H1 (cell line): Measurements from ENCODE around the gene UTRN. TPM values are rescaled to one million over a fixed set of nuclear protein-coding genes. Genes with fewer than 3 reads are reported as not detected.
A peak's percentile ranks its signal among the peaks of the same experiment; 100 is the strongest.

ENCODE experiments used
- CTCF ChIA-PET: fragments of 300-600 bp; sonication (Branson Sonifier 250); formaldehyde crosslinking; loops from one replicate; lab custom pipeline; 2021; ENCODE audit not compliant: partially characterized antibody; lab: Charles Lee
- POLR2A ChIA-PET: fragments of 300-600 bp; sonication (Branson Sonifier 250); formaldehyde crosslinking; loops from one replicate; lab custom pipeline; 2021; ENCODE audit warnings: inconsistent platforms; ENCODE audit not compliant: partially characterized antibody; lab: Charles Lee
- DNase-seq, 2 experiments: peaks; one replicate each; pipeline versions ENCODE4 v3.0.0 to v3.0.0-alpha.2; 2010 to 2022; ENCODE audit warnings: low spot score in 2 of 2, low read depth in 1 of 2, mixed read lengths in 1 of 2
- FAIRE-seq: peaks from 2 replicates; lab custom pipeline; 2011; peaks lifted over from hg19 to GRCh38; lab: Jason Lieb, UNC
- H2AFZ ChIP-seq: 2 replicates; pipeline ENCODE4 v1.8.1; 2012; ENCODE audit warnings: low read length, inconsistent platforms
- H2AK5ac ChIP-seq: 2 replicates; pipeline ENCODE4 v1.6.1; 2013; ENCODE audit warnings: low read depth, low read length
- H2BK120ac ChIP-seq: replicated peaks from 2 replicates; pipeline ENCODE3; 2013; ENCODE audit warnings: low read depth, low read length, inconsistent platforms
- H2BK12ac ChIP-seq: 2 replicates; pipeline ENCODE4 v1.6.1; 2013; ENCODE audit warnings: low read depth, low read length
- H2BK15ac ChIP-seq: 2 replicates; pipeline ENCODE4 v1.6.1; 2013; ENCODE audit warnings: low read length
- H2BK20ac ChIP-seq: 2 replicates; pipeline ENCODE4 v1.6.1; 2013; ENCODE audit warnings: low read length
- H2BK5ac ChIP-seq: 2 replicates; pipeline ENCODE4 v1.6.1; 2013; ENCODE audit warnings: low read depth, low read length
- H3K14ac ChIP-seq: 2 replicates; pipeline ENCODE4 v1.6.1; 2013; ENCODE audit warnings: inconsistent platforms; ENCODE audit not compliant: insufficient read length
- H3K18ac ChIP-seq: 2 replicates; pipeline ENCODE4 v1.6.1; 2013; ENCODE audit warnings: low read length; ENCODE audit errors: extremely low read depth
- H3K23ac ChIP-seq: 2 replicates; pipeline ENCODE4 v1.6.1; 2013; ENCODE audit warnings: inconsistent platforms; ENCODE audit not compliant: insufficient read length
- H3K23me2 ChIP-seq: 2 replicates; pipeline ENCODE4 v1.6.1; 2013; ENCODE audit warnings: low read depth, low read length
- H3K27ac ChIP-seq: 2 replicates; pipeline ENCODE4 v1.6.1; 2011; ENCODE audit warnings: low read depth, low read length, inconsistent platforms
- H3K27me3 ChIP-seq, 4 experiments: replicated peaks in 1 of 4; 1 replicate in 1 of 4; 2 replicates in 3 of 4; pipeline versions ENCODE4 v1.6.1 to v1.8.1; 2011 to 2013; ENCODE audit warnings: low read length in 3 of 4, mild to moderate bottlenecking in 3 of 4, inconsistent platforms in 2 of 4, mixed read lengths in 2 of 4, moderate library complexity in 1 of 4; ENCODE audit not compliant: control insufficient read depth in 3 of 4, insufficient read depth in 3 of 4; ENCODE audit errors: extremely low read depth in 1 of 4
- H3K36me3 ChIP-seq, 4 experiments: 2 replicates each; pipeline versions ENCODE4 v1.6.1 to v1.8.1; 2011 to 2013; ENCODE audit warnings: mild to moderate bottlenecking in 4 of 4, low read length in 3 of 4, moderate library complexity in 2 of 4, control low read depth in 1 of 4, inconsistent platforms in 1 of 4; ENCODE audit not compliant: insufficient read depth in 4 of 4, control insufficient read depth in 2 of 4
- H3K4ac ChIP-seq: replicated peaks from 2 replicates; pipeline ENCODE3; 2013; ENCODE audit warnings: low read length, low read depth, mixed read lengths, inconsistent platforms; ENCODE audit not compliant: insufficient read length
- H3K4me1 ChIP-seq, 4 experiments: replicated peaks in 1 of 4; 1 replicate in 1 of 4; 2 replicates in 3 of 4; pipeline versions ENCODE4 v1.6.1 to v1.8.1; 2011 to 2013; ENCODE audit warnings: low read length in 3 of 4, inconsistent platforms in 2 of 4, mixed read lengths in 1 of 4; ENCODE audit not compliant: insufficient read depth in 4 of 4, control insufficient read depth in 3 of 4
- H3K4me2 ChIP-seq, 2 experiments: 2 replicates each; pipeline versions ENCODE4 v1.6.1 to v1.8.1; 2011 to 2013; ENCODE audit warnings: low read depth in 2 of 2, low read length in 2 of 2, control low read depth in 1 of 2, inconsistent platforms in 1 of 2, mild to moderate bottlenecking in 1 of 2; ENCODE audit not compliant: insufficient read depth in 1 of 2
- H3K4me3 ChIP-seq, 4 experiments: fragments of 200-600, 300-600 bp in 1 of 4; sonication (generic), shearing (Covaris generic), sonication (Bioruptor Twin) in 1 of 4; 2 replicates each; pipeline versions ENCODE4 v1.5.1 to v1.8.1; 2011 to 2016; ENCODE audit warnings: low read length in 4 of 4, low read depth in 3 of 4, control low read depth in 2 of 4, inconsistent platforms in 2 of 4, mild to moderate bottlenecking in 2 of 4, mixed read lengths in 1 of 4, moderate library complexity in 1 of 4; ENCODE audit not compliant: insufficient read depth in 2 of 4; ENCODE audit errors: extremely low read depth in 1 of 4
- H3K56ac ChIP-seq: replicated peaks from 2 replicates; pipeline ENCODE3; 2013; ENCODE audit warnings: low read depth, mild to moderate bottlenecking, mixed read lengths, low read length, inconsistent platforms; ENCODE audit not compliant: insufficient read length
- H3K79me1 ChIP-seq: 2 replicates; pipeline ENCODE4 v1.6.1; 2013; ENCODE audit warnings: low read depth, low read length, control low read depth
- H3K79me2 ChIP-seq, 2 experiments: 2 replicates each; pipeline versions ENCODE4 v1.6.1 to v1.8.1; 2012 to 2013; ENCODE audit warnings: low read length in 2 of 2, mild to moderate bottlenecking in 2 of 2, inconsistent platforms in 1 of 2; ENCODE audit not compliant: insufficient read depth in 2 of 2, control insufficient read depth in 1 of 2
- H3K9ac ChIP-seq, 4 experiments: replicated peaks in 1 of 4; 1 replicate in 1 of 4; 2 replicates in 3 of 4; pipeline versions ENCODE4 v1.6.1 to v1.8.1; 2011 to 2013; ENCODE audit warnings: low read depth in 3 of 4, low read length in 3 of 4, control low read depth in 2 of 4, mild to moderate bottlenecking in 2 of 4, moderate library complexity in 2 of 4, inconsistent platforms in 1 of 4; ENCODE audit errors: extremely low read depth in 1 of 4
- H3K9me3 ChIP-seq, 2 experiments: 2 replicates each; pipeline versions ENCODE4 v1.6.1 to v1.8.1; 2012 to 2013; ENCODE audit warnings: mild to moderate bottlenecking in 2 of 2, moderate library complexity in 2 of 2, control low read depth in 1 of 2, inconsistent platforms in 1 of 2, low read depth in 1 of 2, low read length in 1 of 2, mixed read lengths in 1 of 2; ENCODE audit not compliant: insufficient read depth in 2 of 2
- H4K20me1 ChIP-seq, 2 experiments: replicated peaks in 1 of 2; 2 replicates each; pipeline versions ENCODE3 to v1.8.1; 2011 to 2013; ENCODE audit warnings: inconsistent platforms in 2 of 2, low read length in 2 of 2, mild to moderate bottlenecking in 1 of 2; ENCODE audit not compliant: insufficient read depth in 2 of 2, control insufficient read depth in 1 of 2
- H4K5ac ChIP-seq: 2 replicates; pipeline ENCODE4 v1.6.1; 2013; ENCODE audit warnings: low read length, low read depth, mixed read lengths, inconsistent platforms; ENCODE audit not compliant: insufficient read length
- H4K8ac ChIP-seq: 2 replicates; pipeline ENCODE4 v1.8.0; 2013; ENCODE audit warnings: mild to moderate bottlenecking, moderate library complexity, low read length, inconsistent platforms; ENCODE audit not compliant: insufficient read depth; ENCODE audit errors: extremely low read depth
- H4K91ac ChIP-seq: replicated peaks from 2 replicates; pipeline ENCODE3; 2013; ENCODE audit warnings: low read length, mixed read lengths, inconsistent platforms; ENCODE audit not compliant: insufficient read length
- ASH2L ChIP-seq: fragments of 200-600, 300-600 bp; sonication (generic); IDR thresholded peaks from one replicate; pipeline ENCODE4 v1.7.1; 2017; ENCODE audit warnings: low read length
- EP300 ChIP-seq, 2 experiments: IDR thresholded peaks; 1 replicate in 1 of 2; 2 replicates in 1 of 2; pipeline ENCODE4 v1.6.1; 2011 to 2012; ENCODE audit warnings: low read depth in 2 of 2, low read length in 2 of 2, mild to moderate bottlenecking in 2 of 2, borderline replicate concordance in 1 of 2, inconsistent platforms in 1 of 2, moderate library complexity in 1 of 2
- HDAC2 ChIP-seq, 2 experiments: fragments of 300-600 bp in 1 of 2; sonication (generic) in 1 of 2; IDR thresholded peaks; 2 replicates each; pipeline ENCODE4 v1.6.1; 2011 to 2012; ENCODE audit warnings: low read depth in 2 of 2, low read length in 2 of 2, mild to moderate bottlenecking in 2 of 2, moderate library complexity in 2 of 2, borderline replicate concordance in 1 of 2, inconsistent platforms in 1 of 2
- NRF1 ChIP-seq: IDR thresholded peaks from 2 replicates; pipeline ENCODE4 v1.6.1; 2011; ENCODE audit warnings: mild to moderate bottlenecking, low read depth, low read length, improper control_type of control experiment
- POLR2A ChIP-seq, 2 experiments: IDR thresholded peaks; 1 replicate in 1 of 2; 2 replicates in 1 of 2; pipeline ENCODE4 v1.6.1; 2011; ENCODE audit warnings: low read depth in 2 of 2, low read length in 2 of 2, mild to moderate bottlenecking in 2 of 2; ENCODE audit errors: control extremely low read depth in 1 of 2
- RBBP5 ChIP-seq: IDR thresholded peaks from 2 replicates; pipeline ENCODE4 v1.7.1; 2012; ENCODE audit warnings: low read depth, mild to moderate bottlenecking, inconsistent platforms, low read length, moderate library complexity, borderline replicate concordance
- SIX5 ChIP-seq: IDR thresholded peaks from 2 replicates; pipeline ENCODE4 v1.6.1; 2011; ENCODE audit warnings: mild to moderate bottlenecking, low read depth, low read length
- SP1 ChIP-seq: IDR thresholded peaks from 2 replicates; pipeline ENCODE4 v1.6.1; 2011; ENCODE audit warnings: low read depth, low read length
- SUZ12 ChIP-seq: fragments of 200-600 bp; sonication (generic); IDR thresholded peaks from 2 replicates; pipeline ENCODE4 v1.6.1; 2012; ENCODE audit warnings: mild to moderate bottlenecking, inconsistent platforms, low read length, moderate library complexity, mixed read lengths
- TAF1 ChIP-seq: IDR thresholded peaks from 2 replicates; pipeline ENCODE4 v1.6.1; 2011; ENCODE audit warnings: mild to moderate bottlenecking, low read depth, low read length
- TBP ChIP-seq: IDR thresholded peaks from 2 replicates; pipeline ENCODE4 v1.6.1; 2011; ENCODE audit warnings: low read depth, low read length, improper control_type of control experiment
- TEAD4 ChIP-seq: IDR thresholded peaks from 2 replicates; pipeline ENCODE4 v1.6.1; 2012; ENCODE audit warnings: low read depth, low read length, inconsistent platforms, mixed read lengths
- WGBS, 2 experiments: shearing (Covaris generic) in 1 of 2; methylation state at CpG; one replicate each; pipeline versions ENCODE4 v1.1.6 to v1.1.7; 2013 to 2015; ENCODE audit warnings: low lambda C conversion rate in 2 of 2, mixed read lengths in 2 of 2, inconsistent platforms in 1 of 2, low coverage in 1 of 2, missing lambda C conversion rate in 1 of 2; ENCODE audit not compliant: insufficient replicate concordance in 2 of 2, insufficient coverage in 1 of 2, insufficient read length in 1 of 2; ENCODE audit errors: extremely low coverage in 1 of 2, missing lambda C conversion rate in 1 of 2; 5-methylcytosine and 5-hydroxymethylcytosine counted together
- polyA plus RNA-seq, 7 experiments: library from polyadenylated mRNA; depleted of rRNA in 3 of 7; stranded (reverse) in 5 of 7; unstranded in 2 of 7; fragments of >200 nt in 5 of 7; fragments of 200-250 nt in 2 of 7; gene quantifications; 1 replicate in 5 of 7; 2 replicates in 1 of 7; 4 replicates in 1 of 7; pipeline versions ENCODE4 v1.2.1 to v1.2.3, GENCODE V29; 2011 to 2013; ENCODE audit warnings: missing spikeins in 2 of 7, mixed read lengths in 2 of 7
- total RNA-seq: library from RNA; stranded (reverse); fragmentation: NEBNext Ultra II Directional; extraction: Animal tissue kit (Norgen Biotek cat#: 25700); gene quantifications from 2 replicates; pipeline ENCODE4 v1.2.1, GENCODE V29; 2021

UTRN gene
- total and polyA plus RNA-seq, 2 of the 8 experiments (the other 6 are each of a cell fraction or from before 2014, with no cell fraction given) = 25.0 to 112 TPM

- Histone ChIP-seq H3K79me1 (no peaks in the 10 kb centered on the region), H4K8ac (no peak overlapping the region), H2BK120ac (peak overlapping the region; percentile 19), H3K27ac (peak overlapping the region; percentile 52; the same call in 1 of the 2 replicates), H2BK12ac (peak overlapping the region; percentile 98), H4K5ac (peak overlapping the region; percentile 63), H3K14ac (no peak overlapping the region), H3K36me3 (no peaks in the 10 kb centered on the region), H2AK5ac (0 out of 2 replicates have a peak overlapping the region, but pooled peaks have one; percentile 20), H3K4me2 (peak overlapping the region; percentile 50 to 83), H4K20me1 (no peaks in the 10 kb centered on the region), H2BK15ac (no peak overlapping the region), H3K27me3 (no peaks in the 10 kb centered on the region), H3K4me1 (peaks cover 0 to 14% (median 10%) of the 10 kb centered on the region in 4 experiments; a peak in 4 of 7 replicates), H3K18ac (peak overlapping the region; percentile 85), H2AFZ (peak overlapping the region; percentile 17; the same call in 1 of the 2 replicates), H3K9ac (peak overlapping the region in 1 of 4 experiments; percentile 45; a peak in 1 of 7 replicates), H2BK20ac (peak overlapping the region; percentile 40; the same call in 1 of the 2 replicates), H3K4me3 (peak overlapping the region in 1 of 4 experiments; percentile 49; a peak in 2 of 8 replicates), H3K79me2 (no peaks in the 10 kb centered on the region), H3K56ac (no peak overlapping the region), H3K23ac (no peak overlapping the region), H3K4ac (no peak overlapping the region), H3K23me2 (no peaks in the 10 kb centered on the region), H4K91ac (peak overlapping the region; percentile 56), H3K9me3 (0 out of 4 replicates have a peak, but pooled peaks cover 3 to 4% of the 10 kb centered on the region in 2 experiments), H2BK5ac (peak overlapping the region; percentile 83)
- DNase-seq (peak in 1 of 2 experiments; percentile 66), FAIRE-seq (peak; percentile 32)
- 43% methylated on average over 6 of the region's 6 CpGs; no CpG with 5 or more reads in 1 of the 2 experiments for WGBS, 2 experiments
- CTCF ChIA-PET = interaction anchor here (0.6 to 2.4 kb wide), 7 partner anchors 13 to 82 kb away, joined by 3 to 9 read pairs (median 3); partner anchors contain the start of gene UTRN
- POLR2A ChIA-PET = interaction anchor here (0.7 to 1.9 kb wide), 11 partner anchors 13 to 109 kb away, joined by 3 to 10 read pairs (median 4); no protein-coding TSS in a partner anchor
- TF ChIP-seq SIX5 (no peak), ASH2L (peak; percentile 93), TEAD4 (0 out of 2 replicates have a peak, but pooled peaks have one; percentile 11), SP1 (peak; percentile 74), NRF1 (no peak), TAF1 (peak; percentile 50; the same call in 1 of the 2 replicates), TBP (peak; percentile 20; the same call in 1 of the 2 replicates), SUZ12 (no peak), EP300 (IDR thresholded peaks at IDR 0.05; ENCODE audit: borderline replicate concordance in 1 of 2, low read depth in 2 of 2, low read length in 2 of 2) (peak in 1 of 2 experiments; percentile 73; a peak in 1 of 3 replicates), POLR2A (IDR thresholded peaks at IDR 0.05; ENCODE audit: control extremely low read depth in 1 of 2, low read depth in 2 of 2, low read length in 2 of 2) (0 out of 3 replicates have a peak, but pooled peaks of 1 of the 2 experiments have one; percentile 34), HDAC2 (IDR thresholded peaks at IDR 0.05; ENCODE audit: borderline replicate concordance in 1 of 2, low read depth in 2 of 2, low read length in 2 of 2) (peak in 1 of 2 experiments; percentile 41; a peak in 1 of 4 replicates), RBBP5 (0 out of 2 replicates have a peak, but pooled peaks have one; percentile 40)
Measured at GRCh38 chr6:144266091-144266649, 19.0 kb upstream of the UTRN start.
